Mucosa of stomach (tissue), 1 donor: ENCODE measurements around the gene TFAP2B.

ENCODE experiments used
- H3K27me3 ChIP-seq: one replicate; pipeline ENCODE4 v1.7.0; 2013; ENCODE audit warnings: mild to moderate bottlenecking, low read length; ENCODE audit not compliant: control insufficient read depth, insufficient read depth
- H3K36me3 ChIP-seq: one replicate; pipeline ENCODE4 v1.7.0; 2013; ENCODE audit warnings: low read length; ENCODE audit not compliant: control insufficient read depth, insufficient read depth
- H3K4me1 ChIP-seq: one replicate; pipeline ENCODE4 v1.7.0; 2013; ENCODE audit warnings: mild to moderate bottlenecking, low read length; ENCODE audit not compliant: control insufficient read depth, insufficient read depth
- H3K4me3 ChIP-seq: one replicate; pipeline ENCODE4 v1.7.0; 2013; ENCODE audit warnings: low read length
- H3K9ac ChIP-seq: one replicate; pipeline ENCODE4 v1.7.0; 2013; ENCODE audit warnings: mild to moderate bottlenecking, low read length, moderate library complexity
- H3K9me3 ChIP-seq: one replicate; pipeline ENCODE4 v1.7.0; 2013; ENCODE audit warnings: mild to moderate bottlenecking, low read length, moderate library complexity; ENCODE audit not compliant: control insufficient read depth
- donor health status: Pancreatic carcinoma.

The TFAP2B gene

DNA sequence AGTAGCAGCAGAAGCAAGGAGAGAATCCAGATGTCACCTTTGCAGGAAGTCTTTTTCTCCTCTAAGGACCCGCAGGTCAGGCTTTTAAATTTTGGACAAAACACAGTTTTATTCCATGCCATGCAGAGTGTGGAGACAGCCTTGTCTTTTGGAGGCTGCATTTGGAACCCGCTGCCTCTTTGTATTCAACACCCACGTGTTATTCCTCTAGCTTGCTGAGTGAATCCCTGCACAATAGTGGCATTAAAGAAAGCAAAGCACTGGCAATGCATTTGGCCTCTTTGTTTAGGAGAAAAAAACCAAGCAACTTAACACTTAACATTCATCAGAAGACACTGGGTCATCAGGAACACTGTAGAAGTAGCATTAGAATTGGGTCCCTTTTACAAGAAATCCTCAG is 43.5 kb downstream of the TFAP2B start:
- no peaks in the 10 kb centered on the region for H3K36me3 ChIP-seq
- H3K27me3 ChIP-seq: no peaks in the 10 kb centered on the region
- H3K9me3 ChIP-seq: no peaks in the 10 kb centered on the region
- H3K9ac ChIP-seq: no peak overlapping the region
- H3K4me3 ChIP-seq: no peak overlapping the region
- H3K4me1 ChIP-seq: no peaks in the 10 kb centered on the region

GRCh38 chr6:50864601-50865000 is 45.9 kb downstream of the TFAP2B start:
- H3K36me3 ChIP-seq: no peaks in the 10 kb centered on the region
- no peaks in the 10 kb centered on the region for H3K27me3 ChIP-seq
- H3K4me3 ChIP-seq: no peak overlapping the region
- no peak overlapping the region for H3K9ac ChIP-seq
- H3K9me3 ChIP-seq: no peaks in the 10 kb centered on the region
- H3K4me1 ChIP-seq: no peaks in the 10 kb centered on the region

GRCh38 chr6:50868466-50868865 is 49.8 kb downstream of the TFAP2B start:
- no peak overlapping the region for H3K4me3 ChIP-seq
- no peaks in the 10 kb centered on the region for H3K36me3 ChIP-seq
- H3K4me1 ChIP-seq: no peaks in the 10 kb centered on the region
- no peaks in the 10 kb centered on the region for H3K9me3 ChIP-seq
- no peaks in the 10 kb centered on the region for H3K27me3 ChIP-seq
- H3K9ac ChIP-seq: no peak overlapping the region

DNA sequence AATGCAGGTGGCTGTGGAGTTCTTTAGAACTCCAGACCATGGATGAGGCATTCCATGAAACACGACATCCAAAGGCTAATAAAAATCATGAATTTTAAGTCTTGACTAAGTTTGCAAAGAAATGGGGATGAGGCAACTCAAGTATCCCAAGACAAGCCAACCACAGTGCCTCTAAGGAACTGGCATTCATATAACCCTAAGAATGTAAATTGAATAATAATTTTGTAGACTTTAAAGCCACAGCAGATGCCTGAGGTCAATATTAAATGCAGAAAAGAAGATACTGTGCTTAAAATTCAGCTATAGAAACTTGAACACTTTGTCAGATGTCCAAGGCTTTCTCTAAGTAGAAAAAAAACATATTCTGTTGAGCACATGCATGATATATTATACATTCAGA is 54.5 kb downstream of the TFAP2B start:
- H3K9me3 ChIP-seq: no peaks in the 10 kb centered on the region
- H3K36me3 ChIP-seq: no peaks in the 10 kb centered on the region
- H3K9ac ChIP-seq: no peak overlapping the region
- no peaks in the 10 kb centered on the region for H3K27me3 ChIP-seq
- no peaks in the 10 kb centered on the region for H3K4me1 ChIP-seq
- H3K4me3 ChIP-seq: no peak overlapping the region

DNA sequence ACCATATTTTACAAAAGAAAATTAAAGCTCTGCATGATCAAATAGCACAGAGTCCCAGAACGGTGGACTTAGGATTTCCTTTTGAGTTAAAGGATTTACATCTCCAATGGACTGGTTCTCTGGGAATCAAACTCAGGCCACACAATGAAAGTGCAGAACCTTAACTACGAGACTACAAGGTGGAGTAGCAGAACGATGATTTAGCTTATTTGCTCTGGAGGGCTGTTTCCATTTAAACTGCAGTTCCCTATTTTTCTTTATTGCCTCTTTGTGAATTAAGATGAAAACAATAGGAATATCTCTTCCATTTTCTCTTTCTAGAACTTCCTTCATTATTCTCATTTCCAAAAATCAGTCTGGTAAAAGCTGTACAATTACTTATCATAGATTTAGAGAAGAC is 65.7 kb downstream of the TFAP2B start:
- H3K4me3 ChIP-seq: no peak overlapping the region
- H3K9me3 ChIP-seq: no peaks in the 10 kb centered on the region
- H3K36me3 ChIP-seq: no peaks in the 10 kb centered on the region
- peaks cover 4% of the 10 kb centered on the region for H3K27me3 ChIP-seq
- no peak overlapping the region for H3K9ac ChIP-seq
- H3K4me1 ChIP-seq: no peaks in the 10 kb centered on the region

GRCh38 chr6:50887112-50887511 is 68.4 kb downstream of the TFAP2B start:
- Histone ChIP-seq H3K9ac (no peak overlapping the region), H3K36me3 (no peaks in the 10 kb centered on the region), H3K27me3 (peaks cover 4% of the 10 kb centered on the region), H3K4me3 (no peak overlapping the region), H3K9me3 (no peaks in the 10 kb centered on the region), H3K4me1 (no peaks in the 10 kb centered on the region)

- H3K27me3 ChIP-seq: peaks cover 4% of the 10 kb centered on the region
- H3K36me3 ChIP-seq: no peaks in the 10 kb centered on the region
- no peaks in the 10 kb centered on the region for H3K9me3 ChIP-seq
- no peak overlapping the region for H3K4me3 ChIP-seq
- no peaks in the 10 kb centered on the region for H3K4me1 ChIP-seq
- H3K9ac ChIP-seq: no peak overlapping the region
Observed at GRCh38 chr6:50889497-50889896, 70.8 kb downstream of the TFAP2B start.

GRCh38 chr6:50889935-50890334 is 71.3 kb downstream of the TFAP2B start:
- Histone ChIP-seq H3K36me3 (no peaks in the 10 kb centered on the region), H3K4me3 (no peak overlapping the region), H3K9me3 (no peaks in the 10 kb centered on the region), H3K27me3 (peaks cover 4% of the 10 kb centered on the region), H3K9ac (no peak overlapping the region), H3K4me1 (no peaks in the 10 kb centered on the region)

GRCh38 chr6:50890579-50890978 is 71.9 kb downstream of the TFAP2B start:
- no peak overlapping the region for H3K9ac ChIP-seq
- H3K4me3 ChIP-seq: no peak overlapping the region

DNA sequence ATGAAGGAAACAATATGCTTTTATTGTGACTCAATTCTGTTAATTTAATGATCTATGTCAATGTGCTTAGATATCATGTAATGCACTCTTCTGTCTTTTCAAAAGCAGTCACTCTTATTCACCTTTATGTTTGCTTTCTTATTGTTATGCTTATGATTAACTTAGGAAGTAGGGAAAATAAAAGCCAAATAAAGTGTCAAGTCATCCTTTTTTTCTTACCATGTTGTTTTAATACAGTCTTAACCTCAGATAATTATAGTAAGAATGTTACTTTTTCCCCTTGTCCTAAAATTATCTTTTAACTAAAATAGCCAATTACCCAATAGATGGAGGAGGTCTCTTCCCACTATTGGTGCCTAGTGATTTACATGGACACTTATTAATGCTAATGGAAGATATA is 72.6 kb downstream of the TFAP2B start:
- H3K4me3 ChIP-seq: no peak overlapping the region
- no peaks in the 10 kb centered on the region for H3K4me1 ChIP-seq
- peaks cover 4% of the 10 kb centered on the region for H3K27me3 ChIP-seq
- no peaks in the 10 kb centered on the region for H3K9me3 ChIP-seq
- no peaks in the 10 kb centered on the region for H3K36me3 ChIP-seq
- no peak overlapping the region for H3K9ac ChIP-seq

More at GRCh38 chr6:50890579-50890978, 71.9 kb downstream of the TFAP2B start:
- Histone ChIP-seq H3K4me1 (no peaks in the 10 kb centered on the region), H3K9me3 (no peaks in the 10 kb centered on the region), H3K36me3 (no peaks in the 10 kb centered on the region), H3K27me3 (peaks cover 4% of the 10 kb centered on the region)
